ENCODE measurements around the gene HIRA. TPM values are rescaled to one million over a fixed set of nuclear protein-coding genes. Genes with fewer than 3 reads are reported as not detected.
"Not testable (repeated sequence)": the region's sequence is repeated elsewhere in the genome, so short reads cannot be mapped to it uniquely, and the experiment has no call there.

The HIRA gene
- polyA plus RNA-seq, 10 donors, result 15.4 to 21.8 (median 17.5) TPM

DNA sequence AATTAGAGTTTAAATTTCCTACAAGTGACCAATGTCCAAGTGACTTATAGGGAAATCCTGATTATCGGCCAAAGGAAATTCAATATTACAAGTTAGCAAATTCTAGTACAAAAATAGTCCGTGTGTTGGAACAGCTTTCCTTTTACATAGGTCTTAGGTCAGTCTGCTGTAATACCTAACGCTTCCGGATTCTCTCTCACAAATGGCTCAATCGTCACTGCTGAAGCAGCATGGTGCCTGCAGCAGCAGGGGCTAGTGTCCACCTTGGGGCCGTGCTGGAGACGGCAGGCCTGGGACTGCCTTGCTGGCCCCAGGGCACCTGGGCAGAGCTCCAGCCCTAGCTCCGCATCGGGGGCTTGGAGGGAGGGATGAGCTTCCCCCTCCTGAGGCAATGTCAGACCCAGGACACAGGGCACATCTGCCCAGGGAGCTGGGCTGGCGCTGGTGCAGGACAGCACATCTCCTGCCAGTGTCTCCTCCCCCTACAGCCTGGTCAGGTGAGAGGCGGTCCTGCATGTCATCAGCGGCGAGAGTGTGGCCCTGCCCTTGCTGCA lies 100.6 kb downstream of the HIRA start:
- DNase-seq, result no peak

DNA sequence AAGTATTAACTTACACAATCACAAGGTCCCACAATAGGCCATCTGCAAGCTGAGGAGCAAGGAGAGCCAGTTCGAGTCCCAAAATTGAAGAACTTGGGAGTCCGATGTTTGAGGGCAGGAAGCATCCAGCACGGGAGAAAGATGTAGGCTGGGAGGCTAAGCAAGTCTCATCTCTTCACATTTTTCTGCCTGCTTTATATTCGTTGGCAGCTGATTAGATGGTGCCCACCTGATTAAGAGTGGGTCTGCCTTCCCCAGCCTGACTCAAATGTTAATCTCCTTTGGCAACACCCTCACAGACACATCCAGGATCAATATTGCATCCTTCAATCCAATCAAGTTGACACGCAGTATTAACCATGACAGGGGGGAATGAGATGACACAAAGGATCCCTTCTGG lies 101.3 kb downstream of the HIRA start:
- not testable (repeated sequence) for DNase-seq

DNA sequence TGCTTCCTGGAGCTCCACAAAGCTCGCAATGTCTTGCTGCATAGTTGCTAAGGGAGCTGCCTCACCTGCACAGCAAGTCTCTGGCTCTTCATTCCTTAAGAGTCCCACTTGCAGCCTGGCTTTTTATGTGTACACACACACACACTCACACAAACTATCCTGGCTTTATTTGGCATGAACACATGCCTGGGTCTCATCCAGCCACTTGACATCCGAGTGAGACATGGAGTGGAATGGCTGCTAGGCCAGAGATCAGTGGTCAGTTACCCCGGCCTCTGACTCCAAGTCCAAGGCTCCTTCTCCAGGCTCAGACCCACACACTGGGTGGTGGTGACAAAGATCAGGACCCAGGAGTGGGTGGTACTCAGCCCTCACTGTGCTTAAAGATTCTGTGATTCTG lies 102.1 kb downstream of the HIRA start:
- no peak for DNase-seq

DNA sequence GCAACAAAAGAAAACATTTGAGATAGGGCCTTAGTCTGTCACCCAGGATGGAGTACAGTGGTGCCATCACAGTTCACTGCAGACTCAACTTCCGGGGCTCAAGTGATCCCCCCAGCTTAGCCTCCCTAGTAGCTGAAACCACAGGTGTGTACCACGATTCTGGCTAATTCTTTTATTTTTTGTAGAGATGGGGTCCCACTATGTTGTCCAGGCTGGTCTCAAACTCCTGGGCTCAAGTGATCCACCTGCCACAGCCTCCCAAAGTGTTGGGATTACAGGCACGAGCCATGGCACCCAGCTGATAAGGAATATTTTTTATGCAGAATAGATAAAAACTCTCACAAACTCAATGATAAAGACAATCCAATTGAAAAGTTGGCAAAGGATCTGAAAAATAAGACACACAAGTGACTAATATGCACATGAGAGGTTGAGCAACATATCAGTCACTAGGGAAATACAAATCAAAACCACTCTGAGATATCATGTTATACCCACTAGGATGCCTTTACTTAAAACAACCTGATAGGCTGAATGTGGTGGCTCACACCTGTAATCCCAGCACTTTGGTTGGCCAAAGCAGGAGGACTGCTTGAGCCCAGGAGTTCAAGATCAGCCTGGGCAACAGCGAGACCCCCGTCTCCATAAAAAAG lies 106.1 kb downstream of the HIRA start:
- no peak for DNase-seq

DNA sequence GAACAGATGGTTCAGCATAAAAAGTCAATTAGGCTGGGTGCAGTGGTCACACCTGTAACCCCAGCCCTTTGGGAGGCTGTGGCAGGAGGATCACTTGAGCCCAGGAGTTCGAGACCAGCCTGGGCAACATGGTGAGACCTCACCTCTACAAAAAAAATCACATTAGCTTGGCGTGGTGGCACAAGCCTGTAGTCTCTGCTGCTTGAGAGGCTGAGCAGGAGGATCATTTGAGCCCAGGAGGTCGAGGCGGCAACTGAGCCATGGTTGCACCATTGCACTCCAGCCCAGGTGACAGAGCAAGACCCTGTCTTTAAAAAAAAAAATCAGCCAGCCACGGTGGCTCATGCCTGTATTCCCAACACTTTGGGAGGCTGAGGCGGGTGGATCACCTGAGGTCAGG lies 108.1 kb downstream of the HIRA start:
- not testable (repeated sequence) for DNase-seq

DNA sequence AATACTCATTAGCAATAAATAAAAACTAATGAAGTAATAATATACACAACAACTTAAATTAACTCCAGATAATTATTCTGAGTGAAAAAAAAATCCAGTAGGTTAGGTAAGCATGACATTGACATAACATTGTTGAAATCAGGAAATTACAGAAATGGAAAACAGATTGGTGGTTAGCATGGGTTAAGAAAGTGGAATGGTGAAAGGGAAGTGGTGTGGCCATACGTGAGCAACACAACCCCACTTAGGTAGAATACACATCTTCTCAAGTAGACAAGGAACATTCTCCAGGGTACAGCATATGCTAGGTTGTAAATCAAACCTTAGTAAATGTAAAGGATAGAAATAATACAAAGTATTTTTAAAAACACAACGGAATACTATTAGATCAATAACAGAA lies 109.8 kb downstream of the HIRA start:
- no peak for DNase-seq

DNA sequence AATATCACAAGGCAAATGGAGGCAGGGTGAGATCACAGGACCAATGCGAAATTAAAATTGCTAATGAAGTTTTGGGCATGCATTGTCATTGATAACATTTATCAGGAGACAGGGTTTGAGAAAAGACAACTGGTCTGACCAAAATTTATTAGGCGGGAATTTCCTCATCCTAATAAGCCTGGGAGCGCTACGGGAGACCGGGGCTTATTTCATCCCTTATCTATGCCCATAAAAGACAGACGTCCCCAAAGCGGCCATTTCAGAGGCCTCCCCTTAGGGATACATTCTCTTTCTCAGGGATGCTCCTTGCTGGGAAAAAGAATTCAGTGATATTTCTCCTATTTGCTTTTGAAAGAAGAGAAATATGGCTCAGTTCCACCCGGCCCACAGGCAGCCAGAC lies 111.4 kb downstream of the HIRA start:
- DNase-seq, result not testable (repeated sequence)

DNA sequence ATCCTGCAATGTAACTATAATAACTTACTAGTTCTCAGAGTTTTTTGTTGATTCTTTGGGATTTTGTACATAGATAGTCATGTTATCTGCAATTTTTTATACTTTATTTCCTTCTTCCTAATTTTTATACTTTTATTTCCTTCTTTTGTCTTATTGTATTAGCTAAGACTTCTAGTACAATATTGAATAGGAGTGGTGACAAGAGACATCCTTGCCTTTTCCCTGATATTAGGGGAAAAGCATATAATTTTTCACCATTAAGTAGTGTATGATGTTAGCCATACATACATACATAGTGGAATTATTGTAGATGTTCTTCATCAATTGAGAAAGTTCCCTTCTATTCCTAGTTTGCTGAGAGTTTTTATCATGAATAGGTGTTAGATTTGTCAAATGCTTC lies 112.3 kb downstream of the HIRA start:
- DNase-seq, result no peak

DNA sequence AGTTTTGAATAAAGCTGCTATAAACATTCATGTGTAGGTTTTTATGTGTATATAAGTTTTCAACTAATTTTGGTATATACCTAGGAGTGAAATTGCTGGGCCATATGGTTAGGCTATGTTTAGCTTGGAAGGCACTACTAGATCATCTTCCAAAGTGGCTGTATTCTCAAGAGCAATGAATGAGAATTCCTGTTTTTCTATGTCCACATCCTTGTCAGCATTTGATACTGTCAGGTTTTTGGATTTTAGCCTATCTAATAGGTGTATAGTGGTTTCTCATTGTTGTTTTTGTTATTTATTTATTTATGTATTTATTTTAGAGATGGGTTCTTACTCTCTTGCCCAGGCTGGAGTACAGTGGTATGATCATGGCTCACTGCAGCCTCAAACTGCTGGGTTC lies 113.7 kb downstream of the HIRA start:
- no peak for DNase-seq

DNA sequence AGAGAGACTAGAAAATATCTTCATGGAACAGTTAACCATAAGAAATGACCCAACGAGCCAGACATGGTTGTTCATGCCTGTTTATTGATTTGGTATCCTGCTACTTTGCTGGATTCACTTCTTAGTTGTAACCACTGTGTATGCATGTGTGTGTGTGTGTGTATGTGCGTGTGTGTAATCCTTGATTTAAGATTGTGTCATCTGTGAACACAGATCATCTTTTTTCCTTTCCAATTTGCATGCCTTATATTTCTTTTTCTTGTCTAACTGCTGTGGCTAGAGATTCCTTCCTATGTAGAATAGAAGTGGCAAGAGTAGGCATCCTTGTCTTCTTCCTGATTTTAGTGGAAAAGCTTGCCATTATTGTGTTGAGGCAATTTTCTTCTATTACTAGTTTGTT lies 123.7 kb downstream of the HIRA start:
- DNase-seq, result no peak

DNA sequence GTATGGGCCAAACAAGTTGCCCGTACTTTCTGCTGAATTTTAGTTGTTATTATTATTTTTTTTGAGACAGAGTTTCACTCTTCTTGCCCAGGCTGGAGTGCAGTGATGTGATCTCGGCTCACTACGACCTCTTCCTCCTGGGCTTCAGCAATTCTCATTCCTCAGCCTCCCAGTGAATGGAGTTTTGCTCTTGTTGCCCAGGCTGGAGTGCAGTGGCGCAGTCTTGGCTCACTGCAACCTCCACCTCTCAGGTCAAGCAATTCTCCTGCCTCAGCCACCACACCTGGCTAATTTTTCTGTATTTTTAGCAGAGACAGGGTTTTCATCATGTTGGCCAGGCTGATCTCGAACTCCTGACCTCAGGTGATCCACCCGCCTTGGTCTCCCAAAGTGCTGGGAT lies 125.0 kb downstream of the HIRA start:
- DNase-seq, result not testable (repeated sequence)

DNA sequence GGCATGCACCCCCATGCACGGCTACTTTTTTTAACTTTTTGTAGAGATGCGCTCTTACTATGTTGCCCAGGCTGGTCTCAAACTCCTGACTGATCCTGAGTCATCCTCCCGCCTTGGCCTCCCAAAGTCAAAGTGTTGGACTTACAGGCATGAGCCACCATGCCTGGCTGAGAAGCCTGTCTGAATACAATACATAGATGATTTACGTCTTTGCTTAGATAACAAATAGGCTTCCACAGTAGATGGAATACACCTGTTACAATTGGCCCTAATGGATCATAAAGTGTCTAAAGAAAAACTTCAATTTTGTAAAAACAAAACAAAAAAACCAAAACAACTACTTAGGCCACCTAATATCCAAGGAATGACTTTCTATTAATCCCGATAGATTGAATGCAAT lies 127.0 kb downstream of the HIRA start:
- no peak for DNase-seq

DNA sequence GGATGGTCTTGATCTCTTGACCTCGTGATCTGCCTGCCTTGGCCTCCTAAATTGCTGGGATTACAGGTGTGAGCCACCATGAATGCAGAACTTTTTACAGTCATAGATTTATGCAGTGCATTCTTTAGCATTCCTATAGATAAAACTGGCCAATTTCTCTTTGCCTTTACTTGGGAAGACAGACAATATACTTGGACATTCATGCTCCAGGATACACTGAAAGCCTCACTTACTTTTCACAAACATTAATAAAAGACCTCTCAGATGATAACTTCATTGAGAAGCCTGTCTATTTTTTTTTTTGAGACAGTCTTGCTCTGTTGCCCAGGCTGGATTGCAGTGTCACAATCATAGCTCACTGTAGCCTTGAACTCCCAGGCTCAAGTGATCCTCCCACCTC lies 127.7 kb downstream of the HIRA start:
- DNase-seq, result no peak

DNA sequence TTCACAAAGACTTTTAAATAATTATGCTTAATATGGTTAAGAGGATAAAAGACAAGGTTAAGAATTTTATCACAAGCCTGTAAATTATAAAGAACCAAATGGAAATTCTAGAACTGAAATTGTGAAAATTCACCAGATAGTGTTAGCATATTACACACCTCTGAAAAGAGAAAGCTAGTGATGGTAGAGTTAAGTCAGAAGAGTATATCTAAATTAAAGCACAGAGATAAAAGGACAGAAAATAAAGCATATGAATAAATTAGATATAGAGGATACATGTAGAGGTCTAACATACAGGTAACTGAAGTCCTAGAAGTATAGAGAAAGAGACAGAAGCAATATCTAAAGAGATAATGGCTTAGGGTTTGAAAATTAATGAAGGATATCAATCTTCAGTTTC lies 135.8 kb downstream of the HIRA start:
- DNase-seq, result no peak

DNA sequence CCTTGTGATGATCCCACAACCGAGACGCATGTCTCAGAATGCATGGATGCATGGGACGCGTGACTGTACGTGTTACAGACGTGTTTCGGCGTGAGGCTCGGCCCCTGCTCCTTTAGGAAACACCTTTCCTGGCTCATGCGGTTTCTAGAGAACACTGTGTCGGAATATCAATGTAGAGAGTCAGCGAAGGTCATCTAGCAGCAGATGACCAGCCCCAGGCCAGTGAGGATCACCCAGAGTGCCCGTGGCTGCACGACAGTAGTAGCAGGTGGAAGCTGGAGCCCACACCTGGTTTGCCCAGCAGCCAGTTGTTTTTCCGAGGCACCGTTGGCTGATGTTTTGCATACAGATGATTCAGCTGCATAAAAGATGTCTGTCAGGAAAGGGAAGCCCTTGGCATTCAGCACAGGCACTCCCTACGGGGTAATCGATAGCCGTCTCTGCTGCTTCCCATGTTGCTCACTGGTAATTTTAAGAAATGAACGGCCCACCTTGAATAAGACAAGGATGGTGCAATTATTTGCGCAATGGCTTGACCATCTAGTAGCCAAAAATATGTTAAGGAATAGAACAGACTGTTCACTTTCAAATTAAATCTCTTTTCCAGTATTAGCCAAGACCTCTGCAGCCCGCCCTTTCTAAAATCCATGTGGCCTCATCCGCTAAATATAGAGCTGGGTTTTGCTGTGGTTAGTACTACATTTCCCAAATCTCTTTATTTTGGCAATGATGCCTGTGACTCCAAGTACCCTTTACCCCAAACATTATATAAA lies 138.9 kb downstream of the HIRA start:
- no peak for DNase-seq

DNA sequence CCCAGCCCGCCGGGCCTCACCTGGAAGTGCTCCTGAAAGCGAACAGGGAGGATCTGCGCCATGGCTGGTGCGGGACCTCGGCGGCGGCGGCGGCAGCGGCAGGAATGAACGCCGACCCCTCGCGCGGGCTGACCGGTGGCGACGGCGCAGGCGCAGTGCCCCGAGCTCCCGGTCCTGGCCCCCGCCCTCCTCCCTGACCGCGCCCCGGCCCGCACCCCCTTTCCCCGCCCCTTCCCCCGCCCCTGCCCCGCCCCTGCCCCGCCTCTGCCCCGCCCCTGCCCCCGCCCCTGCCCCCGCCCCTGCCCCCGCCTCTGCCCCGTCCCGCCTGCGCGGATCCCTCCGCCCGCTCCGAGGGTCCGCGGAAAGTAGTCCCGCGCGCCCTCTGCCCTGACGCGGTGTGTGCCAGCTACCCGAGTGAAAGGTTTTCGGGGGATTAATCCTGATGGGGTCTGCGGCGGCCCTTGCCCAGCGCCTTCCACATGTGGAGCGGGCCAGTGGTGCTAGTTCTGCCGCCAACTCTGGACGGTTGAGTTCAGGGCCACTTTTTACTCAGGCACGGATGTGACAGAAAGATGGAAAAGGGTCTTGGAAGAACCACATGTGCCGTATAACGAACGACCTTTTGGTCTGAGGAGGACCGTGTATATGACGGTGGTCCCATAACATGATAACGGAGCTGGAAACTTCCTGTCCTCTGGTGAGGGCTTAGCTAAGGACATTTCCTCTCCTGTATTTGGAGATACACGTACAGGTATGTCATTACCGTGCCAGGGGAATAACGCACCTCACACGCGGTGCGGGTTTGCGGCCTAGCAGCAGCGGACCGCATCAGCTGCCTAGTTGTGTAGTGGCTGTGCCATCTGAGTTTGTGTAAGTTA lies 139.7 kb downstream of the HIRA start, which contains the start of gene CLTCL1:
Gene CLTCL1 (minus strand): TSS at position 140 of the 878 bp plus-strand sequence. CDS start 78 bp downstream, at position 62.
- DNase-seq, result peak; percentile 62 to 95 (median 78)

DNA sequence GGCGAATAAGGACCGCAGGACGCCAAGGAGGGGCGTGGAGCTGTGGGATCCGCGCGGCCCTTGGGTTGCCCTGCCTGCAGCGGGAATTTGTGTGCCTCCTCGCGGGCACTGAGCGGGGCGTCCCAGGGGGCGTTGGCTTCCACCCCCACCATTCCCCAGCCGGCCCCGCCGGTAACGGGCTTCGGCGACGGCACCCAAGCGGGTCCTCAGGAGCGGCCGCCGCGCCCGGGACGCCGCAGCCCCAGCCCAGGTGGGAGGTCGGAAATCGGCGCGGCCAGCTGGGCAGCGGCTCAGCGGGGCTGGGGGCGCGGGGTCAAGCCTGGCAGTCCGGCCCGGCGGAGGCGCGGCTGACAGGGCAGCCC lies 140.3 kb downstream of the HIRA start:
- peak in 1 of 3 donors; percentile 60 for DNase-seq

DNA sequence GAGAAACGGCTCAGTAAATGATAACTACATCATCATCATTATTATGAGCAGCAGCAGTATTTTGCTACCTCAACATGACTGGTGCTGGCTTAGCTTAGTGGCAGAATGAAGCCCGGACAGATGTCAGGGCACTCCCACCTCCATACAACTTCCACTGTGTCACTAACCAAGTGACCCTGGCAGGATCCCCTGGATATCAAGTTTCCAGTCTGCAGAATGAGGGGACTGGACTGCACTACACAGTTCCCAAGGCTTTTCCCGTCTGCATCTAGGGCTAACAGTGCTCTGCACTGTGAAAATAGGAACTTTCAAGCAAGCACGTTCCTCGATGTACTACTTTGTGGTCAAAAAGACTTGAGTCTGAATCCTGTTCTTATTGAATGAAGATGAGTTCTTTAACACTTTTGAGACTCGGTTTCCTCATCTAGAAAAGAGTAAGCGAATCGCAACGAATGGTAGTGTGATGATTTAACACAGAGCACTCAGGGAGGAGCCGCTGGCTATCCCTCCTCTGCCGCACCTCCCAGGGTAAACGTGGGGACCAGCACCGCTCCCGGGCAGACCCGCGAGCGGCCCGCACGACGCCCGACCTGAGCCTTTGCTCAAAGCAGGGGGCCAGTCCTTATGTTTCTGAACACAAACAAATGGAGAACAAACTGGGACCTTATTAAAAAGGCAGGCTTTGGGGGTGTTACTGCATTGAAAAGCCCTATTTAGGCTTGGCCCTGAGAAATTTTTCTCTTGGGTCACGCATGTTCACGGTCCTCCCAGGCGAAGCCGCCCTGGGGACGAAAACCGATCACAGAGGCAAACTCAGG lies 140.9 kb downstream of the HIRA start:
- no peak for DNase-seq

DNA sequence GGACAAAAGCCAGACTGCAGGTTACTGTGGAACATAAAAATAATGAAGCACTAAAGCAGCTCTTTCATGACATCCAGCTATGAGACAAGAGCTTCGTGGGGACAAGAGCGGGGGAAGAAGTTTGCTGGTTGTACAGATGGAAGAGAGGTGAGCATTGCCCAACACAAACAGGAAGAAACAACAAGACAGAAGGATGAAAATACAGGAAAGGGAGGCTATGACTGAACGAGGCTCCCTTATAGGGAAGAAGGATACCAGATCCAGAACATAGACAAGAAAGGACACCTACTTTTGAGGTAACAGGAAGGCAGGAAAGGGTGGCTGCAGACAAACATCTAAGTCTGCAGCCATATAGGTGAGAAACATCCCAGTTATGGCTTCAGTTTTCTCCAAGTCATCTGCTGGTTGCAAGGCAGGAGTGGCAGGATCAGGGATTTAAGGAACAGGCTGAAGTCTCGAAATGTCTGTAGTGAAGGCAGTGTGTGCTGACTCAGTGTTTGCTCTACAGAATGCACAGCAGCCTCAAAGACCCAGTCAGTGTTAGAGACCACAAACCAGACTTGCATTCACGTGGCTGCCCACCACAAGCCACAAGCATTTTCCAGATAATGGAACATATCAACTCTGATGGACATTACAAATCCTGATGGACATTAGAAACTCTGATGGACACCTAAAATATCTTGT lies 141.9 kb downstream of the HIRA start:
- DNase-seq, result no peak

DNA sequence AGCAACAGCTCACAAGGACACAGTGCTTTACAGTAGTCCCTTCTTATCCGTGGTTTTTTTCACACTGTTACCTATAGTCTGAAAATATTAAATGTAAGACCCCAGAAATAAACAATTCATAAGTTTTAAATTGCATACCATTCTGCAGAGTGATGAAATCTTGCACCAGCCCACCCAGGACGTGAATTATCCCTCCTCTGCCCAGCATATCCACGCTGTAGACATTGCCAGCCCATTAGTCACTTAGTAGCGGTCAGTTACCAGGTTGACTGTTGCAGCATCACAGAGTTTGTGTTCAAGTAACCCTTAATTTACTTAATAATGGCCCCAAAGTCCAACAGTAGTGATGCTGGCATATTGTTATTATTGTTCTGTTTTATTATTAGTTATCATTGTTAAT lies 143.6 kb downstream of the HIRA start:
- no peak for DNase-seq
